EH (cell line): ENCODE measurements around the gene CCDC126.
"Not testable (repeated sequence)": the region's sequence is repeated elsewhere in the genome, so short reads cannot be mapped to it uniquely, and the experiment has no call there.

Experiments used
- DNase-seq: peaks from one replicate; pipeline ENCODE4 v3.0.0-alpha.2; 2015; ENCODE audit warnings: low read depth

The CCDC126 gene

GRCh38 chr7:23628370-23628769, 31.2 kb downstream of the CCDC126 start:
- no peak for DNase-seq

GRCh38 chr7:23633417-23633816, 36.2 kb downstream of the CCDC126 start:
- no peak for DNase-seq

DNA sequence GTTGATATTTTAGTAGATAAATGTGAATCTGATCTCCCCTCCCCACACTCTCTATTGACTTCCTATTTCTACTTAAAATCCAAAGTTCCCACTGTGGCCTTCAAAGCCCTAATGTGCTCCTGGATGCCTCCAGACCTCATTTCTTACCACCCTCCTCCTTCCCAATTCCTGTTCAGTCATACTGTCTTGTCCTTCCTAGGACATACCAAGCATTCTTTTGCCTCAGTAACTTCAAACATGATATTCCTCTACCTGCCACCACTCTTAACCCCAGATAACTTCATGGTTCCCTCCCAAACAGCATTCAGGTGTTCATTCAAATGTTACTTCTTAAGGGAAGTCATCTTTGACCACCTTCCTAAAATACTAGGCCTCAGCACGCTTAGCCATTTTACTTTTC, 48.6 kb downstream of the CCDC126 start:
- DNase-seq: no peak

- DNase-seq: no peak
Observed at GRCh38 chr7:23653942-23654341, 56.8 kb downstream of the CCDC126 start.

GRCh38 chr7:23654508-23654907, 57.3 kb downstream of the CCDC126 start:
- DNase-seq: peak; percentile 18

GRCh38 chr7:23655433-23655832, 58.3 kb downstream of the CCDC126 start:
- DNase-seq: no peak

DNA sequence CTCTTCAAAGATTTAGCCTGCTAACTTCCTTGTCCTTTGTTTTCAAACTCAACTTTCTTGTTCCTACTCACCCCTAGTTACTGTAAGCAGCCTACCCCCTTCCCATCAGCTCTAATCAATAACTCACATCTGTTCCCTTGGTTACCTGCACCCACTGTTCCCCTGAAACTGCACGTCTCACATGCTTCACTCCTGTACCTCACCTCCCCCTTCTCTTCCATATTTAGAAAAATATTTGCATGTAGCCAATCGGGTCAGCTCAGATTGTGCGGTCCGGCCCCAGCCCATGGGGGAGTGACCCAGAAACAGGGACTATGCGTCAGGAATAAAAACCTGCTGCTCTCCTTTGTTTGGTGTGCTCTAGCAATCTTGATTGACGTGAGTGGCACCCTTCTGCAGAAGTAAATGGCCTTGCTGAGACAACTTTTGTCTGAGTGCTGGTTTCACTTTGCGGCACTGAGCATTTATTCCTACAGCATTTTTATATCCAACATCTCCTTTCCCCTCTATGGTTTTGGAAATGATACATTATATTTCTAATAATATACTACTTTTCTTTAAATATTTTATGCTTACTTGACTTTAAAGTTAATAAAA, 61.7 kb downstream of the CCDC126 start:
- DNase-seq: no peak

GRCh38 chr7:23661385-23661784, 64.2 kb downstream of the CCDC126 start:
- DNase-seq: no peak

DNA sequence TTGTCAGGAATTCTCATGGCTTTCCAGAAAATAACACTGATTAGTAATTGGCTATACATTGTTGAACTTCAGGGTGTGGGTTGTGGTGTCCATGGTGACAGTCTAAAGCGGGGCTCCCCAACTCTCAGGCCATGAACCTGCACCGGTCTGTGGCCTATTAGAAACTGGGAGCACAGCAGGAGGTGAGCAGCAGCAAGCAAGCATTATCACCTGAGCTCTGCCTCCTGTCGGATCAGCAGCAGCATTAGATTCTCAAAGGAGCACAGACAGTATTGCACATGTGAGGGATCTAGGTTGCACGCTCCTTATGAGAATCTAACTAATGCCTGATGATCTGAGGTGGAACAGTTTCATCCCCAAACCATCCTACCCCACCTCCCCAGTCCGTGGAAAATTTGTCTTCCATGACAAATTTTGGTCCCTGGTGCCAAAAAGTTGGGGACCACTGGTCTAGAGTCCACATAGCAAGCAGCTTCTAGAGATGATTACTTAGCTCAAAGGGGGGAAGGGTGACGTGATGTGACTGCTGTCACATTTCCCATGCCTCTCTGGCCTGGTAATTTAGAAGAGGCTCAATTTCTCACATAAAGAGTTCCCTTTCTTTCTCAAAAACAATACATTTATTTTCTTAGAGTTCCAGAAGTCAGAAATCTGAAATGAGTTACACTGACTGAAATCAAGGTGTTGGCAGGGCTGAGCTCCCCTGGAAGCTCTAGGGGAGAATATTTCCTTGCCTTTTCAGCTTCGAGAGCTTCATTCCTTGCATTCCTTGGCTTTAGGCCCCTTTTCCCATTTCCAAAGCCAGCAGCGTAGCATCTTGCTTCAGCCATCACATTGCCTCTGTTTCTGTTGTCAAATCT, 65.2 kb downstream of the CCDC126 start:
- DNase-seq: peak; percentile 21

DNA sequence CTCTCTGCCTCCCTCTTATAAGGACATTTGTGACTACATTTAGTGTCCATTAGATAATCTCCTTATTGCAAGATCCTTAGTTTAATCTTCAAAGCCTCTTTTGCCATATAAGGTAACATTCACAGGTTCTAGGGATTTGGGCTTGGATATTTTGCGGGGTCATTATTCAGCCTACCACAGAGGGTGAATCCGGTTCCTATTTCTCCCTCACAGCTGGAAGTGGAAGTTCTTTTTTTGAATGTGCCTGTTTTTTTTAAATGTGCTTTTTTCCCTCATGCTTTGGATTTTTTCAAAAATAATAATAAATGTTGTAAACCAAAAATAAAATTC, 65.8 kb downstream of the CCDC126 start:
- DNase-seq: no peak

DNA sequence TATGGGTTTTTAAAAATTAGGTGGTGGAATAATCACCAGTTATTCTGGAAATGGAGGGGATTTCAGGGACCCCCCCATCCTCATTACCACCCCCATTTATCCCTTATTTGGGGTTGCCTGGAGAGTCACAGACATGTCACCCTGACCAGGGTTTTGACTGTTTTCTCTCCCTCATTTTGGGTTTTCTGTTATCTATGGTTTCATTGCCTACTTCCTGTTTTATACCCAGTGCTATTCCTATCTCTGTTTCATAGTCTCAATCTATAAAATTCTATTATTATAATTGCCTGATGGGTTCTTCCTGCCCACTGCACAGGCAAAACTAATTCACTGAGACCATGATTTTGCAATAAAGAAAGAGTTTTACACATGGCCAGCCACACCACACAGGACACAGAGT, 66.9 kb downstream of the CCDC126 start:
- no peak for DNase-seq

- DNase-seq: no peak
Observed at GRCh38 chr7:23672033-23672432, 74.9 kb downstream of the CCDC126 start.

DNA sequence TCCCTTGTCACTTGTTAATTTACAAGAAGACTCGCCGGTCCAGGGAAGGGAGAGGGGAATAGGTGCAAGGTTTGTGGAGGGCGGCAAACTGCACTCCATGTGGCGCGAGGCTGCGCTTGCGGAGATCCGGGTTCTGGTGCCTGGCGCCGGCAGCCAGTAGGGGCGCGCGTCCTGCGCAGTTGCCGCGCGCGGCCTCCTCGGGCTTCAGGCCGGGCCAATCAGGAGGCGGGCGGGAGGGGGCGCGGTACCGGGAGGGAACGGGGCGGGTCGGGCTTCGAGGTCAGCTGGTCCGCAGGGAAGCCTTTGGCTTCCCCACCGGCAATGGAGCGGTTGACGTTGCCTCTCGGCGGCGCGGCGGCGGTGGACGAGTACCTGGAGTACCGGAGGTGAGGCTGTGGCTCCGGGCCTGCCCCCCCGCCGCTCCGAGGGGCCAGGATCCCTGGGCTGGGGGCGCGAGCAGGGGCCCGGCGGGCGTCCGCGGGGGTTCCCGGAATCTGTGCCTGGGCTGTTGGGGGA, 82.8 kb downstream of the CCDC126 start, which contains the start of gene FAM221A:
Gene FAM221A (plus strand): TSS at position 302 of the 516 bp plus-strand sequence. CDS start 20 bp downstream, at position 322.
- DNase-seq: peak; percentile 62

GRCh38 chr7:23680414-23681405, 83.5 kb downstream of the CCDC126 start:
- DNase-seq: peak; percentile 33

- not testable (repeated sequence) for DNase-seq
Observed at GRCh38 chr7:23684041-23684440, 86.9 kb downstream of the CCDC126 start.

DNA sequence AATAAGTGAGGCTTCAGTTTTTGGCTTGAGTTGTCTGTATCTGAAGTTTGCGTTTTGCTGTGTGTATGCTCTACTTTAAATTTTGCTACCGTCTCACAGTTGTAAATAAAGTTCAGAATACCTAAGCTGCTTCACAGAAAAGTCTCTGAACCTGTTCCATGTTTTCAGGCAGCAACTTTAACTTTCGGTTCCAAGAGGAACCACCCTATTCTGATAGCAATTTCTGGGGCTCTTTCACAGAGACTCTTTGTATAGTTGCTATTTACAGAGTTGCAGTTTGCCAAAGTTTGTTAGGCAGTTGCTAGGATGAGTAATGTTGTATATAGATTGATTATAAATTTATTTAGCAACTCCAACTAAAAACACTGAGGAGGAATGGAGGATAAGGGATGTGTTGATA, 88.5 kb downstream of the CCDC126 start:
- DNase-seq: no peak

GRCh38 chr7:23687011-23687410, 89.8 kb downstream of the CCDC126 start:
- no peak for DNase-seq

- DNase-seq: no peak
Observed at GRCh38 chr7:23689165-23689564, 92.0 kb downstream of the CCDC126 start.

- DNase-seq: peak; percentile 4
Observed at GRCh38 chr7:23691320-23691719, 94.1 kb downstream of the CCDC126 start.

DNA sequence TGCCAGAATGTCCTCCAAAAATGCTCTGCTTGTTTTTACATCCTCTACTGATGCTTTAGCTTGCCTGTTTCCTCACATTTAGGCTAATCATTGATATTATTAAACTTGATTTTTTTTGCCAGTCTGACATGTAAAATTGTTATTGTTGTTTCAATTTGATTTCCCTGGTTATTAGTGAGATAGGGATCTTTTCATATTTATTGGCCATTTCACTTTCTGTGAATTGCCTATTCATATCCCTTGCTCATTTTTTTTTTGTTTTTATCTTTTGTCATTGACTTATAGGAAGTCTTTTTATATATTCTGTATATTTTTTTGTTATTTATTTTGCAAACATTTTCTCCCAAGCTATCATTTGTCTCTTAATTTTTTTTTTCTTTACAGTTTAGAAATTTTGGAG, 96.0 kb downstream of the CCDC126 start:
- no peak for DNase-seq
